GM19025 (cell line): ENCODE data around the gene CPM.
A peak's percentile ranks its signal among the peaks of the same experiment; 100 is the strongest.

Source experiments
- ATAC-seq: cut with Tn5 transposase; IDR thresholded peaks from one replicate; pipeline ENCODE4 v1.9.1; 2021; ENCODE audit warnings: mild to moderate bottlenecking, low read depth, moderate library complexity; ENCODE audit not compliant: unreplicated experiment

Gene CPM

DNA sequence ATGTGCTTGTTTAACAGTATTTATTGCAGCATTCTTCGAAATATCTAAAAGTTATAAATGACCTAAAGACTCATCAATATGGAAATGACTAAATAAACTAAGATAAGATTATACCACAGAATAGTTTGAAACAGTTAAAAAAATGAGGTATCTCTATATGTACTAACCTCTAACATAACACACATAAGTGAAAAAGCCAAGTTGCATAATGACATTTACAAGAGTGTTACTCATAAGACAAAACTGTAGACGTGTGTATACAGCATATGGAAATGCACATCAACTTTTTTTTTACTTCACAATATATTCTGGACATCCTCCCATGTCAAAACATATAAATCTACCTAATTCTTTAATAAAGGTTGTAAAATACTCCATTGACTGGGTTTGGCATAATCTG lies 22.8 kb downstream of the CPM start:
- ATAC-seq: no peak

- ATAC-seq: no peak
These were observed 24.9 kb downstream of the CPM start for GRCh38 chr12:68908076-68908475.

DNA sequence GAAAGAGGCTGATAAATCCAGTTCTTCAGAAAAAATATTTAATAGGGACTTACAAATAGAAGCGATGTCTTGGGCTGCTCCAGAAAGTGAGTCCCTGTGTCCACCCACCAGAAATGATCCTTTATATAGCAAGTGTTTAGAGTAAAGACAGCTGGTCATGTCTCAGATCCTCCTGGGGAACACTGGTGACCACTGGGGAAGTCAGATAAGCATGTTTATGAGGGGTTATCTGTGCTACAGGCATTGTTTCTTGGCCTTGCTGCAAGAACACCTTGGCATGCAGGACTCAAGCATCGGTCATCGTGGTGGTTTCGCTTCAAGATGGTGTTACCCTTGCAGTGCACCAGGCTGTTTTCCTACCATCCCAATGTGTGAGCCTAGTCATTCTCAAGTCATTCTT lies 27.2 kb downstream of the CPM start:
- no peak for ATAC-seq

GRCh38 chr12:68904351-68904962 lies 28.5 kb downstream of the CPM start:
- ATAC-seq: no peak

DNA sequence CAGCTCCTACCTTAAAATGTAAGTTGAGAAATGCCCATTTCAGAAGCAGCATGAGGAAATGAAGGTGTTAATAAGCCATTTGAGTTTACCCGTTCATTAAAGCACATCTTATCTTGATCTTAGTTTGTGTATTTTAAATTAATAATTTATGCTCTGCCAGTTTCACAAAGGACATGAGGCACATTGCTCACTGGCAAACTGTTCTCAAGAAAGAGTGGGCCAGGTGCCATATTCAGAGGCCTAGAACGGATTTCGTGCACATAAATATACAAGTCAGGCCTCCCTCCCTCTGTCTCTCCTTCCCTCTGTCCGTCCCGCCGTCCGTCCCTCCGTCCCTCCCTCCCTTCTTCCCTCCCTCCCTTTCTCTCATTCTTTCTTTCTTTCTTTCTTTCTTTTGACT lies 29.5 kb downstream of the CPM start:
- ATAC-seq: no peak

GRCh38 chr12:68901551-68901950 lies 31.4 kb downstream of the CPM start:
- no peak for ATAC-seq

- no peak for ATAC-seq
These were observed 31.8 kb downstream of the CPM start for GRCh38 chr12:68901145-68901544.

- ATAC-seq: no peak
These were observed 32.7 kb downstream of the CPM start for GRCh38 chr12:68900241-68900640.

- ATAC-seq: no peak
These were observed 33.7 kb downstream of the CPM start for GRCh38 chr12:68899251-68899771.

DNA sequence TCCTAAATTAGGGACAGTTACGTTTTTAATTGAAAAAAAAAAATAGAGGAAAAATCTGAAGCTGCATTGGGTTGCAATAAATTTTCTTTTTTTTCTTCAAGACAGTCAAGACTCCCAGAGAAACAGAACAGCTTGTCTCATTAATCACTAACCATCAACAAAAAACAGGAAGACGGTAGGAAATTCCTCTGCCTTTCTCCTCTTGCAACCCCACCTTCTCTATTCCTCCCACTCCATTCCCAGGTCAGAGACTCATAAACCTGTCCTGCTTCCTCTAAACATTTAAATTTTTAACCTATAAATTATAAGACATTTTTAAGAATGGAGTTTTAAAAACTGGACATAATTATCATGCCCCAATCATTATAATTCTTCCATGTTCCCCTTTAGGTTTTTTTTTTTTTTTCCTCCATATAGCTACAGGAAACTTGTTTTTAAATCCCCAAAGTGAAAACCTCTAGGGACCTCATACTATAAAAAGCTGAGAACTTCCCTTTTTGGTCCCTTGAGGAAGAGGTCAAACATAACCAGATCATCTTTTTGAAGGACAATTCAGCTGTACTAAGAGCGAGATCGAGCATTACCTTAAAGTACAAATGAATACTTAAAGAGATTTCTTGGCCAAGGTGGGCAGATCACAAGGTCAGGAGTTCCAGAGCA lies 36.0 kb downstream of the CPM start:
- ATAC-seq: peak; percentile 49

DNA sequence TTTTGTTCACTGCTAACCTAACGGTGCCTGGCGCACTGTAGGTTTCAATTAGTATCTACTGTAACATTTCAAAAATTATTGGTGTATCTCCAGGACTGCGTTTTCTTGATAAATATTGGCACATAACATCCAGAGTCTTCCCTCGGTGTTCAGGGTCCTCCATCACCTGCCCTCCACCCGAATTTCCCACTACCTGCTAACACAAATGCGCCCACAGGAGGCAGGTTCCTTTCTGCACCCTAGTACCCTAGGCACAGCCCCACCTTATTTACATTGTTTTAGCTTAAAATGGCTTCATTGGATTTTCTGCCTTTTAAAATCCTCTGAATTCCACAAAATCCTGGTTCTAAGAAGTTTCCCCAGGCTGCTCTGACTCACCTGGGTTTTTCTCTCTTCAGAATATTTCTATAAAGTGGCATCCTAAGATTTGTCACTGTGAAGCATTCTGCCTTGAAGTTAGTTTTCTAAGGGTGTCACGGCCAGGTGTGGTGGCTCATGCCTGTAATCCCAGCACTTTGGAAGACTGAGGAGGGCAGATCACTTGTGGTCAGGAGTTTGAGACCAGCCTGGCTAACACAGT lies 38.6 kb downstream of the CPM start:
- no peak for ATAC-seq

- ATAC-seq: no peak
These were observed 39.2 kb downstream of the CPM start for GRCh38 chr12:68893741-68894140.

- ATAC-seq: no peak
These were observed 39.8 kb downstream of the CPM start for GRCh38 chr12:68893201-68893600.

DNA sequence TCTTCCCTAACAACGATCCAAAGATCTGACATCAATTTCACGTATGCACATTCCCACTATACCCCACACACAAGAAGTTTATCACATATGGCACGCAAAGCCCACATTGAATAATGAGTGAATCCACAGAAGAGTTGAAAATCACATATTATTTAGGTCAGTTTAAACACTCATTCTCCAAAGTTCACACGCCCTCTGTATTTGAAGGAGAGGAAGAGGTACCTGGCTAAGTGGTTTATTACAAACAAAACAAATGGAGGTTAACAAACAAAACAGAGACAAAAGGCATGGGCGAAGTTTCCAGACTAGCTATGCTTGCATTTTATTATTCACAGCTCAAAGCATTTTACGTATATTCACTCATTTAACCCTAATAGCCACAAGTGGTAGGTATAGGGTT lies 41.8 kb downstream of the CPM start:
- ATAC-seq: no peak

DNA sequence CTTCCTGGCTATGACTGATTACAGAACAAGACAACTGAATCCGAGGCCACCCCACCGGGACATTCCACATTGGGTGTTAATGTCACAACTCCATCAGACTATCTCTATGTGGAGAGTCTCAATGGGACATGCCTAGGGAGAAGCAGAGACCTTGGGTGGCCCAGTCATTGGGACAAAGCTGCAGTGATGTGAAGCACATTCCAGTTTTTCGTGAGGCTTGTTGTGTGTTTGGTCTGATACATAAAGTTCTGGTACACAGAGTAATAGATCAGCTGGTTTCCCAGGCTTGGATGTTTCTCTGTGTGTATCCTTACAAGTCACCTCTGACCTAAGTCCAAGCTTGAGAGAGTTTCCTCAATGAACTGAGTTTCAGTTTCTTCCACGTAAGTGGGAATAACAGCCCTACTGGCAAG lies 42.3 kb downstream of the CPM start:
- no peak for ATAC-seq

GRCh38 chr12:68888243-68888642 lies 44.7 kb downstream of the CPM start:
- no peak for ATAC-seq

DNA sequence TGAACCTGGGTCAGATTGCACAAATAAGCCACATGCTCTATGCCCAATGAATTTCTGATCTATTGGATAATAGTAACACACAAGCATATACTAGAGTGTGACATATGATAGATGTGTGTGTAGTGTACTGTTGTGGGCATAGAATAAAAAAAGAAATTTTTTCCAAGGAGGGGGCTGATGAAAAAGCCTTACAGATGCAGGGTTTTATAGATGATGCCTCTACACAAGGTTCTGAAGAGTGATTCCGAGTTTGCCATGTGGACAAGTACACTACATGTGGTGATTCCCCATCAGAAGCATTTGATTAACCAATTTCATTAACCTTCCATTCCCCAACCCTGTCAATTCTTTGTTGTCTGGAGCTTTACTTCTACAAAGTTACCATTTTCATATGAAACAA lies 45.3 kb downstream of the CPM start:
- ATAC-seq: no peak

DNA sequence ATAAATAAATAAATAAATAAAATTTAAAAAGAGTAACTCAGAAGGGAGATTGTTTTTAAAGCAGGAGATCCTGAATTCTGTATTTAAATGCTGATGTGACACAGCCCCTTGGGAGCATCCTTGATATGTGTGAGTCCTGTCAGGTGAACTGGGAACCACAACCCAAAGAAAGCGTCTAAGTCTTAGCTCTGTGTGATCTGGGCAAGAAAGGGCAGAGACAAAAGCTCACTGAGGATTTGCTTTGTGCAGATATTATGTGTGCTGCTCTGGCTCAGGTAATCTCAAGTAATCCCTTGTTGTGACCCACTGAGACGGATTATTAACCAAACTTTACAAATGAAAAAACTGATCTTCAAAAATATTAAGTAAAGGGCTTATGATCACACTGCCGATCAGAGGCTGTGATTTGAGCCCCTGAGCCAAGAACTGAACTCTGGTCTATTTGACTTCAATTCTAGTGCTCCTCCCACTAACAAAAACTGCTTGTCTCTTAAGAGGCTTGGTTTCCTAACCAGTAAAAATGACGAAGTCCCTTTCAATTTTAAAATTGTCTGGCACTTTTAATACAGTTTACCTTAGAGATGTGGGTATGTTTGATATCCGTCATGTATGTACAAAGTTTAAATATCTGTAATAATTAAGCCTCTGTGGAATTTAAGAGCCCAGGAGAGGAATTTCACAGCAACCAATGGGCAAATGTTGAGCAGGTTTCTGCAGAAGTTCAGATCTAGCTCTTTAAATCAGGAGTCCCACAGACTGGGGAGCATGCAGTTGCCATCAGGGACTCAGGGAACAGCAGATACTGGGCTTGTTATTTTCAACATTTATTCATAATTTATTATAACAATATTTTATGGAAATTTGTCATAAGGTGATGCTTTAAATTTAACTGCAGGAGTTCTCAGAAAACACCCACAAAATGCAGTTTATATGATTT lies 46.1 kb downstream of the CPM start:
- ATAC-seq: no peak

DNA sequence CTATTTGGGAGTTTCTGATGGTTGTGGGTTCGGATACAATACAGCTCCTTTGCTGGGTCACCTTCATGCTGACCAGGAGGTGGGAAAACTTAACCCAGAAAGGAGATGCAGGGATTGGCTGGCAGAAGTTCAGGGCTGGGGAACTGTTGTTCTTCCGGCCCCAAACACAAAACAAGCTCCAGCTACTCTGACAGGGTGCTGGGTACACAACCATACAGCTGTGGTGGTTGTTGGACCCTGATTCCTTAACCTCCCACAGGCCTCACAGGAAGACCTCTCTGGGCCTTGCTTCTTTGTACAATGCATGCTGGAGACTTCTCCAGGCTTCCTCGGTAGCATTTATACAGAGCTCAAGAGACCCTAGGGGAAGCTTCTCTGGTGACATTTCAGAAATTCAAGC lies 47.6 kb downstream of the CPM start:
- no peak for ATAC-seq

DNA sequence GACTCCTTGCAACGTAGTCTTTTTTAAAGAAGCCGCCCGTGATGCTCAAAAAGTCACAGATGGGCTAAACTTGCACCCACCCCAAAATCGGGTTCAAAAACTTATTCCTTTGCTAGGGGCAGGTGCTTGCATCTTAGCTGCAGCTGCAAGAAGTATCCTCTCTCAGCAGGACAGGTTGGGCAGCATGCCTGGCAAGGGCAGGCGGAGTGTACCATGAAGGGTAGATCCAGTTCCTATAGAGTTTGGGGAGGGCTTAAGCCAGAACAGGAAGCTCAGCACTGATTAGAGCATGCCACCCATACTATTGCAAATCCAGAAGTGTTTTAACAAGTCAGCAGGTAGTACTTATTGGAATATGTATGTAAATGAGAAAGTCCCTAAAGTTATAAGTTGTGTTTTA lies 48.7 kb downstream of the CPM start:
- no peak for ATAC-seq

GRCh38 chr12:68883151-68883550 lies 49.8 kb downstream of the CPM start:
- no peak for ATAC-seq
